HG03139 (cell line): Measurements from ENCODE around the gene ACVR1C.
"Not testable (repeated sequence)": the region's sequence is repeated elsewhere in the genome, so short reads cannot be mapped to it uniquely, and the experiment has no call there.

Source experiments
- ATAC-seq: cut with Tn5 transposase; IDR thresholded peaks from one replicate; pipeline ENCODE4 v1.9.1; 2021; ENCODE audit not compliant: unreplicated experiment

ACVR1C gene

DNA sequence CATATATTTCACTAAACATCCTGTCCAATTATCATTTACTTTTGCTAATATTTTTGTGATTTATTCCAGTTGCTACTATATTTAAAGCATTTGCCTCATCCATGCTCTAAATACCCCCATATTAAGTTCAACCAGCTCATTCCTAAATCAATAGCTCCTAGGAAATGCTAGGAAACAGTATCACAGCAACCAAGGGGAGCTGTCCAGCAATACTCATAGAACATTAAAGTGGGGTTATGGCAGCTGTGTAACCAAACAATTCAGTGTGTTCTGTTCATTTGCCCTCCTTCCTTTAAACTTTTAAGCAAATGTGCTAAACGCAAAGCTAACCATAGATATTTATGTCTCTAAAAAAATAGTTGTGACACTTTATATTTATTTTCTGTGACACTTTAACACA is 41.1 kb downstream of the ACVR1C start:
- no peak for ATAC-seq

GRCh38 chr2:157574165-157574564 is 54.5 kb downstream of the ACVR1C start:
- no peak for ATAC-seq

DNA sequence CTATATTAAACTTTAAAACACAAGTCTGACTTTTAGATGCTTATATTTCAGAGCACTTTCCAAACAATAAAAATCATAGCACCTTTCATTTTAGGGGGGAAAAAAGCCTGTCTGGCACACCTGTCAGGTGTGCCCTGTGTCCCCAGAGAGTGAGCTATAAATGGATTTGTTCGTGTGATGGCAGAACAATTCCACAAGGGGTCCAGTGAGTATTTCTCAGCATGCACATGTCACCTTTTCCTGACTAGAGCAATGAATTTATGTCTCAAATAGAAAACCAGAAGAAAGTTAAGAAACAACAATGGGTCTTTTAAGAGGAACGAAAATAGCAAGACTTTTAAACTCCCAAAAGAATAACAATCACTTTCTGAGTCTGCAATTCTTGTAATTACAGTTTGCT is 55.9 kb downstream of the ACVR1C start:
- no peak for ATAC-seq

DNA sequence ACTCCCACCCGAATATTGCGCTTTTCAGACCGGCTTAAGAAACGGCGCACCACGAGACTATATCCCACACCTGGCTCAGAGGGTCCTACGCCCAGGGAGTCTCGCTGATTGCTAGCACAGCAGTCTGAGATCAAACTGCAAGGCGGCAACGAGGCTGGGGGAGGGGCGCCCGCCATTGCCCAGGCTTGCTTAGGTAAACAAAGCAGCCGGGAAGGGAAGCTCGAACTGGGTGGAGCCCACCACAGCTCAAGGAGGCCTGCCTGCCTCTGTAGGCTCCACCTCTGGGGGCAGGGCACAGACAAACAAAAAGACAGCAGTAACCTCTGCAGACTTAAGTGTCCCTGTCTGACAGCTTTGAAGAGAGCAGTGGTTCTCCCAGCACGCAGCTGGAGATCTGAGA is 62.0 kb downstream of the ACVR1C start:
- not testable (repeated sequence) for ATAC-seq

DNA sequence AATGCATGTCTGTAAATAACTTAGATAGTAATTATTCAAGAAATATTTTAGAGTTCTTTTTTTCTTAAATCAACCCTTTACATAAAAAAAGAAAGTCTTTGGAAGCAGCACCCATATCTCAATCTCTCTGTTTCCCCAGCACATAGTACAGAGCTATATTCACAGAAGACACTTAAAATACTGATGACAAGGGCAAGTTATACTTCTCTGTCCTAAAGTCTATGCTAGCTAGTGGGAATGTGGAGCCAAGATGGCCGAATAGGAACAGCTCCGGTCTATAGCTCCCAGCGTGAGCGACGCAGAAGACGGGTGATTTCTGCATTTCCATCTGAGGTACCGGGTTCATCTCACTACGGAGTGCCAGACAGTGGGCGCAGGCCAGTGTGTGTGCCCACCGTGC is 62.6 kb downstream of the ACVR1C start:
- not testable (repeated sequence) for ATAC-seq

GRCh38 chr2:157565550-157565949 is 63.1 kb downstream of the ACVR1C start:
- ATAC-seq: no peak

GRCh38 chr2:157559890-157560289 is 68.8 kb downstream of the ACVR1C start:
- no peak for ATAC-seq

DNA sequence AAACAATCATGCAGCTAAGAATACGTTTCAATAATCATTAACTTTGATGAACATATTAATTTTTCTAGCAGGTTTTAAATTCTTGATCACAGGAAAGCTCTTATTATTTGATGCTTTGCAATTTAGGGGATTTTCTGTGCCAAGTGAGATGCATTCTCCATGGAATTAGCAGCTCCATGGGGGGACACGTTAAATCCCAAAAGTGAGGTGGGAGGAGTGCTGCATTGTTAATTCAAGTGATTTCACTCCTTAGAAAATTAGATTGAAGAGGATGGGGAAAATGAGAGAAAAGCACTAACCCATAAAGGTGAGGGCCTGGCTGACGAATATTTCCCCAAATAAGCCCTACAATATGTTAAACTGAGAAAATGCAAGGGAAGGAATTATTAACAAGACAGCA is 69.2 kb downstream of the ACVR1C start:
- no peak for ATAC-seq

- ATAC-seq: no peak
Observed at GRCh38 chr2:157559061-157559460, 69.6 kb downstream of the ACVR1C start.

GRCh38 chr2:157557770-157558169 is 70.9 kb downstream of the ACVR1C start:
- no peak for ATAC-seq

- no peak for ATAC-seq
Observed at GRCh38 chr2:157540102-157540501, 88.6 kb downstream of the ACVR1C start.

DNA sequence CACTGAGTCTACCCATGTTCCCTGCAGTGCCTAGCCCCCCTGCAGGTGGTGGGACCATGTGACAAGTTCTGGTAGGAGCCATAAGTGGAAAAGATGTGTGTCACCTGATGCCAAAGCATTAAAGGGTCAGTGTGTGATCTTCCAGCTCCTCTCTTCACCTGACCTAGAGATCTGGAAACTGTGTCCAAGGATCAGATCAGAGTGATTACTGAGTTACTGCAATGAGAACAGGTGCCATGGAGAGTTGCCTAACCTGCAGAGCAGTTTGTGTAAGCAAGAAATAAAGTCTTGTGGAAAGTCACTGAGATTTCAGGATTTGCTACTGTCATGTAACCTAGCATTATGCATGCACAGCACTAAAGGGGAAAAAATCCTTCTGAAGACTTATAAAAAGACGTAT is 90.6 kb downstream of the ACVR1C start:
- ATAC-seq: no peak

GRCh38 chr2:157536815-157537214 is 91.8 kb downstream of the ACVR1C start:
- no peak for ATAC-seq

DNA sequence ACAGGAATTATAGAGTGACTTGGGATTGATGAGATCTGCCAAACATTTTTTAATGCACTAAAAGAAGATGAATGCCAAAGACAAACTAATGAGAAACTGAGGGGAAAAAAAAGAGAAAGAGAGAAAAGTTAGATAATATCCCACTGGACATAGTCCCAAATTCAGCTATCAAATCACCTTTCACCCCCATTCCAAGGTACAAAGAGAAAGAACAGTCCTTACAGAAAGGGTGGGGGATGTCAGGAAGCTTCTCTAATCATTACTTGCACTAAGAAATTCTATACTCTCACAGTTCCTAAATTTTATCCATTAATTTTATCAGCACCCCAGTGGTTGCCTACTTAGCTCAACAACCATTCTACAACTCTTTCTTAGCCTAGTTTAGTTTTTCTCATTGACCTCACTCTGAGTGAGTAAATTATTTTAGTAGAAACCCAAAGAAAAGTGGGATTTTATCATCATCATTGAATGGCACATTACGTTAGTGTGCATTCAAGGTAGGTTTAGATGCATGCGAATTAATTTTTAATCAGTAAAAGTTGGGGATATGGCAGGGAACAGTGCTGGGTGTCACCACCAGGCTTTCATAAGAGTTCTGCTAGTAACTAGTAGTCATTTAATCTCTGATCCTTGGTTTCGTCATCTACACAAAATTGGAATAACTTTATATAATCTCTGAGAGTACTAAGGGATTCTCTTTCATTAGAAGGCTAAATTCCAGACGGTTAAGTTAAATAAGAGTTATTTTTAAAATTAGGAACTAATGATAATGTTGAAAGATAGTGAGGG is 99.5 kb downstream of the ACVR1C start:
- ATAC-seq: no peak

- ATAC-seq: no peak
Observed at GRCh38 chr2:157526070-157526469, 102.6 kb downstream of the ACVR1C start.

DNA sequence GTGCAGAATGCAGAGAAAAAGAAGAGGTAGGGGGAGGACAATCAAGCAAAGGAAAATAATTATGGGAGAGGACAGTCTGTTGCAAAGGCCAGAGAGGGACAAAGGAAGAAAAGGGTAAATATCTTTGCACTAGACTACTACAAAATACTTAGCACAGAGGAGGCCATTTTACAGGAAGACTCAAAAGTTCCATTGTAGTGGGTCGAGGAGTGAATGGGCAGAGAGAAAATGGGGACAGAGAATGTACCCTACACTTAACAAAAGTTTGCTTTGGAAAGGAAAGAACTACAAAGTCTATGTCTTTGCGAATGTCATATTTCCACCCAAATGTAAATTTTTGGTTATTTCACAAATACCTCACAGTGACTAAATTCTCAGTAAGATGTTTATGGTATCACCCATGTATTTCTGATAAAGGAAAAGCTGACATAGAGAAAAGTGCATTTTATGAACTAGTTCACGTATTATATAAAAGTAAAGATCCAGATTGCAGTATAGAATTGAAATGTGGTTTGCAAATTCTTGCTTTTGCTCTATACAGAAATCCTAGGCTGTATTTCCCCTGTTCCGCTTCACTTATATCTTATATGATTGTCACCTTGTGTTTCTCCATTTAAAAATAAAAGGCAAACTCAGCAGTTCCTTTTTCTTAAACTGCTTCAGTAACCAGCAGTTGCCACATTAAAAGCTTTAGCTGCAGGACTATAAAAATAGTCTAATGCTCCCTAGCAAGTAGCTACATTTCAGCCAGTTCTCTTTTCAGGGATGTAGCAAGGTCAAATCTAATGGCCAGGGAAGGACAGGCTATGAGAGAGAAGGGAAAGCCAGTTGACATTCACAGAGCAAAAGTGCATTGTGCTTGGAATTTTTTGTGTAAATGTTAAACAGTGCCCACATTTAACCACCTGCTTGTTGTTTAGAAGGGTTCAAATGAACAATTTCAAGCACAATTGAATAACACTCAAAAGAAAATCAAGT is 105.1 kb downstream of the ACVR1C start:
- no peak for ATAC-seq

GRCh38 chr2:157514966-157515365 is 113.7 kb downstream of the ACVR1C start:
- ATAC-seq: not testable (repeated sequence)

- ATAC-seq: no peak
Observed at GRCh38 chr2:157509744-157510143, 118.9 kb downstream of the ACVR1C start.

GRCh38 chr2:157508676-157509075 is 120.0 kb downstream of the ACVR1C start:
- no peak for ATAC-seq

GRCh38 chr2:157506586-157506985 is 122.1 kb downstream of the ACVR1C start:
- ATAC-seq: no peak

GRCh38 chr2:157504623-157505022 is 124.0 kb downstream of the ACVR1C start:
- no peak for ATAC-seq

GRCh38 chr2:157501026-157501425 is 127.6 kb downstream of the ACVR1C start:
- ATAC-seq: no peak
